Body of pancreas (tissue), 4 donors: Measurements from ENCODE around the gene CHMP1B. TPM values are rescaled to one million over a fixed set of nuclear protein-coding genes. Genes with fewer than 3 reads are reported as not detected.

ENCODE experiments used
- ATAC-seq: fragments of 150-250 bp; one replicate; pipeline ENCODE4 v1.9.1; 2016
- DNase-seq, 4 donors: peaks; one replicate each; pipeline ENCODE4 v3.0.0-alpha.2; 2019
- H3K27ac ChIP-seq, 4 donors: fragments of 200-600 bp; sonication (generic); 1 replicate in 3 of 4; 2 replicates in 1 of 4; pipeline versions ENCODE4 v1.5.1 to v1.6.1; 2016 to 2019; ENCODE audit warnings: mild to moderate bottlenecking in 1 of 4, mixed read lengths in 1 of 4, moderate library complexity in 1 of 4
- H3K27me3 ChIP-seq, 2 donors: fragments of 200-600 bp; sonication (generic); one replicate each; pipeline ENCODE4 v1.6.0; 2016; ENCODE audit warnings: mild to moderate bottlenecking in 1 of 2
- H3K36me3 ChIP-seq, 2 donors: fragments of 200-600 bp; sonication (generic); replicated peaks in 1 of 2; 2 replicates each; pipeline ENCODE4 v1.5.1; 2016; ENCODE audit warnings: low read depth in 2 of 2; ENCODE audit not compliant: insufficient read depth in 1 of 2
- H3K4me1 ChIP-seq: fragments of 200-600 bp; sonication (generic); one replicate; pipeline ENCODE4 v1.6.0; 2016
- H3K4me3 ChIP-seq, 2 donors: fragments of 200-600 bp; sonication (generic); 1 replicate in 1 of 2; 2 replicates in 1 of 2; pipeline ENCODE4 v1.5.1; 2016 to 2019
- H3K9me3 ChIP-seq, 3 donors: fragments of 200-600 bp; sonication (generic); 1 replicate in 2 of 3; 2 replicates in 1 of 3; pipeline ENCODE4 v1.5.1; 2016
- CTCF ChIP-seq, 7 experiments: fragments of 450-650 bp in 4 of 7; fragments of 200-600 bp in 3 of 7; sonication (generic) in 3 of 7; IDR thresholded peaks; one replicate each; pipeline ENCODE4 v1.5.1; 2016 to 2019; ENCODE audit warnings: antibody characterized with exemption in 7 of 7
- POLR2A ChIP-seq, 3 donors: fragments of 450-650 bp; IDR thresholded peaks; one replicate each; pipeline ENCODE4 v1.6.1; 2016; ENCODE audit warnings: antibody characterized with exemption in 3 of 3, mild to moderate bottlenecking in 2 of 3
- WGBS, 2 donors: methylation state at CpG; one replicate each; pipeline ENCODE4 v1.1.5; 2017; 5-methylcytosine and 5-hydroxymethylcytosine counted together
- intact Hi-C: fragments of 100-400 bp; cut with DNase I; formaldehyde crosslinking; loops from one replicate; pipeline ENCODE4 v1.15.1; 2023
- total RNA-seq, 2 donors: library from RNA; depleted of rRNA; stranded (reverse); fragments of >200 nt; gene quantifications; one replicate each; pipeline ENCODE4 v1.1.0, GENCODE V29; 2016

The CHMP1B gene
- total RNA-seq, 2 donors from 2014 or later, result 23.1 to 27.4 TPM

- H3K4me1 ChIP-seq, result no peaks in the 10 kb centered on the region
- no peaks in the 10 kb centered on the region for H3K36me3 ChIP-seq
- no peaks in the 10 kb centered on the region for H3K9me3 ChIP-seq
- DNase-seq (no peak), ATAC-seq (no peak)
- peaks cover 0 to 2% of the 10 kb centered on the region in 2 donors for H3K27me3 ChIP-seq
- intact Hi-C loops, result no loop called here
- WGBS, 2 donors, result 59 to 62% methylated on average over 6 of the region's 6 CpGs
- no peak overlapping the region for H3K4me3 ChIP-seq
- no peak overlapping the region for H3K27ac ChIP-seq
- no peak for TF ChIP-seq POLR2A (IDR thresholded peaks at IDR 0.05)
- TF ChIP-seq CTCF (IDR thresholded peaks at IDR 0.05), result no peak
Measured at GRCh38 chr18:11817229-11817628, 34.0 kb upstream of the CHMP1B start.

GRCh38 chr18:11818486-11819203, 32.6 kb upstream of the CHMP1B start:
- H3K9me3 ChIP-seq, result no peaks in the 10 kb centered on the region
- no peak for ATAC-seq
- H3K36me3 ChIP-seq, result no peaks in the 10 kb centered on the region
- 69 to 78% methylated on average over 17 of the region's 17 CpGs for WGBS, 2 donors
- no peak for DNase-seq
- H3K4me1 ChIP-seq, result no peaks in the 10 kb centered on the region
- no peak for TF ChIP-seq POLR2A (IDR thresholded peaks at IDR 0.05)
- no peak for TF ChIP-seq CTCF (IDR thresholded peaks at IDR 0.05)
- H3K27me3 ChIP-seq, result peaks cover 0 to 2% of the 10 kb centered on the region in 2 donors
- no peak overlapping the region for H3K27ac ChIP-seq
- intact Hi-C loops, result no loop called here
- H3K4me3 ChIP-seq, result no peak overlapping the region

- Histone ChIP-seq H3K27ac (no peak overlapping the region), H3K4me3 (no peak overlapping the region), H3K36me3 (no peaks in the 10 kb centered on the region), H3K27me3 (peaks cover 0 to 2% of the 10 kb centered on the region in 2 donors), H3K9me3 (no peaks in the 10 kb centered on the region), H3K4me1 (no peaks in the 10 kb centered on the region)
- ATAC-seq, result no peak
- TF ChIP-seq CTCF (IDR thresholded peaks at IDR 0.05) (no peak), POLR2A (IDR thresholded peaks at IDR 0.05) (no peak)
- intact Hi-C loops, result no loop called here
- 76 to 81% methylated on average over 2 of the region's 2 CpGs for WGBS, 2 donors
- DNase-seq, result no peak
Measured at GRCh38 chr18:11819938-11820337, 31.3 kb upstream of the CHMP1B start.

GRCh38 chr18:11820697-11821096, 30.5 kb upstream of the CHMP1B start:
- intact Hi-C loops, result no loop called here
- Histone ChIP-seq H3K4me1 (no peaks in the 10 kb centered on the region), H3K36me3 (no peaks in the 10 kb centered on the region), H3K27me3 (peaks cover 0 to 2% of the 10 kb centered on the region in 2 donors), H3K4me3 (no peak overlapping the region), H3K27ac (no peak overlapping the region), H3K9me3 (no peaks in the 10 kb centered on the region)
- 48 to 76% methylated on average over 2 of the region's 2 CpGs for WGBS, 2 donors
- no peak for TF ChIP-seq CTCF (IDR thresholded peaks at IDR 0.05)
- no peak for TF ChIP-seq POLR2A (IDR thresholded peaks at IDR 0.05)
- DNase-seq, result no peak
- ATAC-seq, result no peak

- no peaks in the 10 kb centered on the region for H3K36me3 ChIP-seq
- H3K27ac ChIP-seq, result no peak overlapping the region
- WGBS, 2 donors, result 83 to 86% methylated on average over 7 of the region's 7 CpGs
- DNase-seq, result no peak
- intact Hi-C loops, result no loop called here
- H3K4me1 ChIP-seq, result no peaks in the 10 kb centered on the region
- peaks cover 0 to 2% of the 10 kb centered on the region in 2 donors for H3K27me3 ChIP-seq
- no peak for ATAC-seq
- no peak overlapping the region for H3K4me3 ChIP-seq
- TF ChIP-seq CTCF (IDR thresholded peaks at IDR 0.05) (no peak), POLR2A (IDR thresholded peaks at IDR 0.05) (no peak)
- no peaks in the 10 kb centered on the region for H3K9me3 ChIP-seq
Measured at GRCh38 chr18:11821208-11821607, 30.0 kb upstream of the CHMP1B start.
